ENCODE results near the gene SYT14. TPM values are rescaled to one million over a fixed set of nuclear protein-coding genes. Genes with fewer than 3 reads are reported as not detected.

Gene SYT14
- polyA plus RNA-seq, 1 donor (not counting 4 experiments of a cell fraction or from before 2014, with no cell fraction given) = 8.3 TPM

GRCh38 chr1:210081494-210081893, 143.5 kb downstream of the SYT14 start:
- Histone ChIP-seq H3K4me1 (ENCODE audit: control insufficient read depth, extremely low read depth, insufficient read depth, low read length) (no peaks in the 10 kb centered on the region), H3K27ac (ENCODE audit: control insufficient read depth, insufficient read depth, low read length) (no peak overlapping the region), H3K4me2 (ENCODE audit: control insufficient read depth, extremely low read depth, insufficient read depth, low read depth, low read length) (no peak overlapping the region), H2AFZ (ENCODE audit: control insufficient read depth, low read length) (no peak overlapping the region), H3K36me3 (ENCODE audit: control insufficient read depth in 2 of 2, extremely low read depth in 1 of 2, insufficient read depth in 2 of 2, low read length in 2 of 2) (no peaks in the 10 kb centered on the region), H3K4me3 (ENCODE audit: control insufficient read depth in 2 of 3, extremely low read depth in 1 of 3, insufficient read depth in 2 of 3, low read depth in 1 of 3, low read length in 3 of 3) (no peak overlapping the region), H3K9ac (ENCODE audit: control insufficient read depth, extremely low read depth, insufficient read depth, low read length) (no peak overlapping the region), H3K79me2 (ENCODE audit: control insufficient read depth, insufficient read depth, low read length) (no peaks in the 10 kb centered on the region), H3K27me3 (ENCODE audit: control insufficient read depth, extremely low read depth, insufficient read depth, low read length) (no peaks in the 10 kb centered on the region), H3K9me1 (ENCODE audit: control insufficient read depth, extremely low read depth, insufficient read depth, low read length) (no peaks in the 10 kb centered on the region), H3K9me3 (ENCODE audit: control insufficient read depth, low read depth, low read length) (no peaks in the 10 kb centered on the region), H4K20me1 (ENCODE audit: control insufficient read depth, extremely low read depth, insufficient read depth, low read length) (no peaks in the 10 kb centered on the region)
- no peak for DNase-seq (ENCODE audit: low read depth, low spot score)
- no peak for TF ChIP-seq CTCF (optimal IDR thresholded peaks at IDR 0.05 in 1 of 3, IDR thresholded peaks at IDR 0.05 in 1 of 3, conservative IDR thresholded peaks at IDR 0.05 in 1 of 3; ENCODE audit: extremely low read depth in 1 of 3, insufficient read depth in 2 of 3, low read length in 3 of 3)
- no peak for FAIRE-seq
- dilution Hi-C loops (cut with MboI; ENCODE audit: extremely low pct_ligation_motif_present, low sequenced_read_pairs) = no loop called here

- H3K4me3 ChIP-seq (ENCODE audit: control insufficient read depth in 2 of 3, extremely low read depth in 1 of 3, insufficient read depth in 2 of 3, low read depth in 1 of 3, low read length in 3 of 3) = no peak overlapping the region
- dilution Hi-C loops (cut with MboI; ENCODE audit: extremely low pct_ligation_motif_present, low sequenced_read_pairs) = no loop called here
- H3K9ac ChIP-seq (ENCODE audit: control insufficient read depth, extremely low read depth, insufficient read depth, low read length) = no peak overlapping the region
- no peak overlapping the region for H3K4me2 ChIP-seq (ENCODE audit: control insufficient read depth, extremely low read depth, insufficient read depth, low read depth, low read length)
- no peaks in the 10 kb centered on the region for H4K20me1 ChIP-seq (ENCODE audit: control insufficient read depth, extremely low read depth, insufficient read depth, low read length)
- DNase-seq (ENCODE audit: low read depth, low spot score) (no peak), FAIRE-seq (no peak)
- no peaks in the 10 kb centered on the region for H3K9me1 ChIP-seq (ENCODE audit: control insufficient read depth, extremely low read depth, insufficient read depth, low read length)
- no peak overlapping the region for H2AFZ ChIP-seq (ENCODE audit: control insufficient read depth, low read length)
- no peaks in the 10 kb centered on the region for H3K79me2 ChIP-seq (ENCODE audit: control insufficient read depth, insufficient read depth, low read length)
- H3K4me1 ChIP-seq (ENCODE audit: control insufficient read depth, extremely low read depth, insufficient read depth, low read length) = no peaks in the 10 kb centered on the region
- H3K36me3 ChIP-seq (ENCODE audit: control insufficient read depth in 2 of 2, extremely low read depth in 1 of 2, insufficient read depth in 2 of 2, low read length in 2 of 2) = no peaks in the 10 kb centered on the region
- no peaks in the 10 kb centered on the region for H3K9me3 ChIP-seq (ENCODE audit: control insufficient read depth, low read depth, low read length)
- no peak overlapping the region for H3K27ac ChIP-seq (ENCODE audit: control insufficient read depth, insufficient read depth, low read length)
- no peaks in the 10 kb centered on the region for H3K27me3 ChIP-seq (ENCODE audit: control insufficient read depth, extremely low read depth, insufficient read depth, low read length)
- TF ChIP-seq CTCF (optimal IDR thresholded peaks at IDR 0.05 in 1 of 3, IDR thresholded peaks at IDR 0.05 in 1 of 3, conservative IDR thresholded peaks at IDR 0.05 in 1 of 3; ENCODE audit: extremely low read depth in 1 of 3, insufficient read depth in 2 of 3, low read length in 3 of 3) (no peak), EZH2 (IDR thresholded peaks at IDR 0.05; ENCODE audit: low read length) (no peak)
These were observed 147.3 kb downstream of the SYT14 start for GRCh38 chr1:210085359-210085758.
